ENCODE measurements around the gene DIS3L2. TPM values are rescaled to one million over a fixed set of nuclear protein-coding genes. Genes with fewer than 3 reads are reported as not detected.

Gene DIS3L2
- total RNA-seq, 1 donor from 2014 or later = 11.8 TPM

GRCh38 chr2:232350804-232351685 lies 389.5 kb downstream of the DIS3L2 start:
- TF ChIP-seq CTCF (IDR thresholded peaks at IDR 0.05; ENCODE audit: insufficient read depth, low read length, severe bottlenecking) = no peak
- FAIRE-seq (no peak), DNase-seq (ENCODE audit: low read depth) (peak; percentile 8)
- Histone ChIP-seq H3K36me3 (ENCODE audit: control insufficient read depth, insufficient read depth, low read length) (no peaks in the 10 kb centered on the region), H3K4me3 (ENCODE audit: low read depth, low read length) (peak overlapping the region; percentile 7), H3K27me3 (ENCODE audit: control insufficient read depth, insufficient read depth, low read length) (peaks cover 14% of the 10 kb centered on the region)

GRCh38 chr2:232351686-232352510 lies 390.4 kb downstream of the DIS3L2 start:
- FAIRE-seq (no peak), DNase-seq (ENCODE audit: low read depth) (no peak)
- TF ChIP-seq CTCF (IDR thresholded peaks at IDR 0.05; ENCODE audit: insufficient read depth, low read length, severe bottlenecking) = no peak
- Histone ChIP-seq H3K27me3 (ENCODE audit: control insufficient read depth, insufficient read depth, low read length) (peaks cover 14% of the 10 kb centered on the region), H3K4me3 (ENCODE audit: low read depth, low read length) (no peak overlapping the region), H3K36me3 (ENCODE audit: control insufficient read depth, insufficient read depth, low read length) (no peaks in the 10 kb centered on the region)

DNA sequence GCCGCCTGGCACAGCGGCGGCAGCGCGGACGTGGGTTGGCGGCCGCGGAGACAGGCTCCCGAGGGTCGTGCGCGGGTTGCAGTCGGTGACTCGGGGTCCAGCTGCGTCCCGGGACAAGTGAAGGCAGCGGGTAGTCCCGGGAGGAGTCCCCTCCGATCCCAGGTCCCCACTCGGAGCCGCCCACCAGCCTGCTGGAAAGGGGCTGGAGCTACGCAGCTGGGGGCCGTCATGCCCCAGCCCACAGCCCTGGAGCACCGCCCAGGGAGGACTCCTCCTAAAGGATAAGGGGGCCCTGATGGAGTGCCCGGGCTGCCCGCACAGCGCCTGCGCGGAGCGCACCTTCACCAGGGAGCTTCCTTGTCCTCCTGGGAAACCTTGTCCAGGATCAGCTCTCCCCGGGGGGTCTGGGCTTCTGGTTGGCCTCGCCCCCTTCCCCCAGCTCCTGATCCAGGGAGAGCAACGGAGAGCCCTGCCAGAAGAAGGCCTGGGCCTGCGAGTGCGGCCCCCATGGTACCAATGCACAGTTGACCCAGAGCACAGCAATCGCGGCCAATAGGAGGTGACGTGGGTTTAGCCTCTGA lies 391.1 kb downstream of the DIS3L2 start:
- TF ChIP-seq CTCF (IDR thresholded peaks at IDR 0.05; ENCODE audit: insufficient read depth, low read length, severe bottlenecking) = no peak
- H3K36me3 ChIP-seq (ENCODE audit: control insufficient read depth, insufficient read depth, low read length) = no peaks in the 10 kb centered on the region
- DNase-seq (ENCODE audit: low read depth) (no peak), FAIRE-seq (no peak)
- H3K4me3 ChIP-seq (ENCODE audit: low read depth, low read length) = no peak overlapping the region
- H3K27me3 ChIP-seq (ENCODE audit: control insufficient read depth, insufficient read depth, low read length) = peaks cover 13% of the 10 kb centered on the region

DNA sequence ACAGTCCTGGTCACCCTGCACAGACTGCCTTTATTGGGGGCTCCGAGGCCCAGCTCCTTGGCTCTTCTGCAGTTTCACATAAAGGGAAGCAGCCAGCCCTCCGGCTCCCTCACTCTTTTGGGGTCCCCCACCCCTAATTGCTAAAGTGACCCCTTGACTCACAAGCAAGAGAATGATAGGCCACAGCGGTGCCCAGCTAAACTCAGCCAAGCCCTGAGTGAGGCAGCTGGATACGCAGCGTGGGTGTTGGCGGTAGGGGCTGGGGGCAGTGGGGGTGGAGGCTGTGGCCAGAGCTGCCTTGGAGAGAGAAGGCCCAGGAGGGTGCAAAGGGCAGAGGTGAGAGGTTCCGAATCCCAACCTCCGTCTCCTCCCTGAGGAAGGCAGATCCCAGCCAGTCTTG lies 391.6 kb downstream of the DIS3L2 start:
- H3K4me3 ChIP-seq (ENCODE audit: low read depth, low read length) = no peak overlapping the region
- DNase-seq (ENCODE audit: low read depth) = no peak
- no peak for TF ChIP-seq CTCF (IDR thresholded peaks at IDR 0.05; ENCODE audit: insufficient read depth, low read length, severe bottlenecking)
- no peak for FAIRE-seq
- peaks cover 12% of the 10 kb centered on the region for H3K27me3 ChIP-seq (ENCODE audit: control insufficient read depth, insufficient read depth, low read length)
- H3K36me3 ChIP-seq (ENCODE audit: control insufficient read depth, insufficient read depth, low read length) = no peaks in the 10 kb centered on the region

GRCh38 chr2:232353660-232354059 lies 392.1 kb downstream of the DIS3L2 start:
- no peak for TF ChIP-seq CTCF (IDR thresholded peaks at IDR 0.05; ENCODE audit: insufficient read depth, low read length, severe bottlenecking)
- no peak for FAIRE-seq
- no peak for DNase-seq (ENCODE audit: low read depth)
- H3K36me3 ChIP-seq (ENCODE audit: control insufficient read depth, insufficient read depth, low read length) = no peaks in the 10 kb centered on the region
- peaks cover 12% of the 10 kb centered on the region for H3K27me3 ChIP-seq (ENCODE audit: control insufficient read depth, insufficient read depth, low read length)
- H3K4me3 ChIP-seq (ENCODE audit: low read depth, low read length) = no peak overlapping the region

Data from bronchial epithelial cell (primary cell).